Nephron progenitor cell (in vitro differentiated cells): ENCODE measurements around the gene FAM184A.
A peak's percentile ranks its signal among the peaks of the same experiment; 100 is the strongest.

ENCODE experiments used
- DNase-seq: peaks from one replicate; pipeline ENCODE4 v3.0.0; 2021
- H3K27ac Mint-ChIP-seq: 2 replicates; pipeline ENCODE4 v1.8.0; 2021; ENCODE audit warnings: mild to moderate bottlenecking, moderate library complexity, mixed read lengths
- H3K27me3 Mint-ChIP-seq: 2 replicates; pipeline ENCODE4 v1.8.0; 2021; ENCODE audit warnings: mild to moderate bottlenecking, low read depth, mixed read lengths; ENCODE audit not compliant: poor library complexity
- H3K36me3 Mint-ChIP-seq: 2 replicates; pipeline ENCODE4 v1.8.0; 2021; ENCODE audit warnings: low read depth, mixed read lengths
- H3K4me1 Mint-ChIP-seq: 2 replicates; pipeline ENCODE4 v1.8.0; 2021; ENCODE audit warnings: mixed read lengths
- H3K4me3 Mint-ChIP-seq: 2 replicates; pipeline ENCODE4 v1.8.0; 2021; ENCODE audit warnings: mild to moderate bottlenecking, moderate library complexity, mixed read lengths
- H3K9me3 Mint-ChIP-seq: 2 replicates; pipeline ENCODE4 v1.8.0; 2021; ENCODE audit warnings: mild to moderate bottlenecking, moderate library complexity, mixed read lengths
- TF ChIP-seq, protein P1 (sequence below): fragments of 200-600 bp; sonication (generic); IDR thresholded peaks from 2 replicates; pipeline ENCODE4 v1.5.0; 2021; ENCODE audit warnings: antibody characterized with exemption

The FAM184A gene

DNA sequence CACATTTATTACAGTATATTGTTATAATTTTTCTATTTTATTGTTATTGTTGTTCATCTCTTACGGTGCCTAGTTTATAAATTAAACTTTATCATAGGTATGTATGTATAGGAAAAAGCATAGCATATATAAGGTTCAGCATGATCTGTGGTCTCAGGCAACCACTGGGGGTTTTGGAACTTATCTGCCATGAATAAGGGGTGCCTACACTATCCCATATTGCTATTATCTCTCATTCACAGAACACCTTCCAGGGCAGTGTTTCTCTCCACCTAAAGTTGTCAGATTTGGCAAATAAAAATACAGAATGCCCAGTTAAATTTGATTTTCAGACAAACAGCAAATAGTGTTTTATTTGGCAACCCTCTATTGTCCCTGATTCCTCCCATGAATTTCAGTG is 35.5 kb upstream of the FAM184A start:
- no peak overlapping the region for H3K27ac Mint-ChIP-seq
- H3K36me3 Mint-ChIP-seq: no peaks in the 10 kb centered on the region
- H3K4me3 Mint-ChIP-seq: no peak overlapping the region
- peaks cover under 1% of the 10 kb centered on the region for H3K27me3 Mint-ChIP-seq
- TF ChIP-seq, protein P1, sequence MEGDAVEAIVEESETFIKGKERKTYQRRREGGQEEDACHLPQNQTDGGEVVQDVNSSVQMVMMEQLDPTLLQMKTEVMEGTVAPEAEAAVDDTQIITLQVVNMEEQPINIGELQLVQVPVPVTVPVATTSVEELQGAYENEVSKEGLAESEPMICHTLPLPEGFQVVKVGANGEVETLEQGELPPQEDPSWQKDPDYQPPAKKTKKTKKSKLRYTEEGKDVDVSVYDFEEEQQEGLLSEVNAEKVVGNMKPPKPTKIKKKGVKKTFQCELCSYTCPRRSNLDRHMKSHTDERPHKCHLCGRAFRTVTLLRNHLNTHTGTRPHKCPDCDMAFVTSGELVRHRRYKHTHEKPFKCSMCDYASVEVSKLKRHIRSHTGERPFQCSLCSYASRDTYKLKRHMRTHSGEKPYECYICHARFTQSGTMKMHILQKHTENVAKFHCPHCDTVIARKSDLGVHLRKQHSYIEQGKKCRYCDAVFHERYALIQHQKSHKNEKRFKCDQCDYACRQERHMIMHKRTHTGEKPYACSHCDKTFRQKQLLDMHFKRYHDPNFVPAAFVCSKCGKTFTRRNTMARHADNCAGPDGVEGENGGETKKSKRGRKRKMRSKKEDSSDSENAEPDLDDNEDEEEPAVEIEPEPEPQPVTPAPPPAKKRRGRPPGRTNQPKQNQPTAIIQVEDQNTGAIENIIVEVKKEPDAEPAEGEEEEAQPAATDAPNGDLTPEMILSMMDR: no peak
- peaks cover under 1% of the 10 kb centered on the region for H3K4me1 Mint-ChIP-seq
- no peaks in the 10 kb centered on the region for H3K9me3 Mint-ChIP-seq
- no peak for DNase-seq

GRCh38 chr6:119112812-119113530 is 34.5 kb upstream of the FAM184A start:
- DNase-seq: no peak
- H3K36me3 Mint-ChIP-seq: no peaks in the 10 kb centered on the region
- TF ChIP-seq, protein P1: no peak
- no peak overlapping the region for H3K4me3 Mint-ChIP-seq
- H3K27me3 Mint-ChIP-seq: peaks cover 4% of the 10 kb centered on the region
- no peaks in the 10 kb centered on the region for H3K4me1 Mint-ChIP-seq
- no peaks in the 10 kb centered on the region for H3K9me3 Mint-ChIP-seq
- no peak overlapping the region for H3K27ac Mint-ChIP-seq

GRCh38 chr6:119110601-119111548 is 32.4 kb upstream of the FAM184A start:
- no peaks in the 10 kb centered on the region for H3K9me3 Mint-ChIP-seq
- no peak overlapping the region for H3K27ac Mint-ChIP-seq
- no peak overlapping the region for H3K4me3 Mint-ChIP-seq
- no peaks in the 10 kb centered on the region for H3K36me3 Mint-ChIP-seq
- peaks cover 8% of the 10 kb centered on the region for H3K27me3 Mint-ChIP-seq
- TF ChIP-seq, protein P1: peak; percentile 46
- H3K4me1 Mint-ChIP-seq: no peaks in the 10 kb centered on the region
- DNase-seq: peak; percentile 20

- H3K36me3 Mint-ChIP-seq: no peaks in the 10 kb centered on the region
- H3K4me3 Mint-ChIP-seq: no peak overlapping the region
Observed at GRCh38 chr6:119109654-119110325, 31.3 kb upstream of the FAM184A start.

DNA sequence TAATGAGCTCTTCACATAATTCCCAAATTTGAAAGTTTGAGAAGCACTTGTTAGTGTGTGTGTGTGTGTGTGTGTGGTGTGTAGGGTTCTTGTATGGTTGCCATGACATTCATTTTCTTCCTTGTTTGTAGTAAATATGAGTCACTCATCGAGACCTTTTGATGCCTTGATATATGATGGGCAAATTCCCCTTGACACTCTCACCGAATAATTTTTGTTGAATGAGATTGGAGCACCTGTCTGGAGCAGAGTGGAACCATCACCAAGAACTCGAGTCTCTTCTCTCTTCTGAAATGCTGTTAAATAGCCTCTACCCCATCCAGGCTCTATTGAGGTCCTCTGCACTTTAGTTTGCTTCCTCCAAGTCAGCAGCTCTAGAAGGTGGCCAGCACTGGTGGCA is 29.6 kb upstream of the FAM184A start:
- Mint-ChIP-seq H3K27me3 (peaks cover 9% of the 10 kb centered on the region), H3K27ac (no peak overlapping the region), H3K4me1 (no peaks in the 10 kb centered on the region), H3K4me3 (no peak overlapping the region), H3K9me3 (no peaks in the 10 kb centered on the region), H3K36me3 (no peaks in the 10 kb centered on the region)
- TF ChIP-seq, protein P1: no peak
- DNase-seq: no peak

More at GRCh38 chr6:119109654-119110325, 31.3 kb upstream of the FAM184A start:
- Mint-ChIP-seq H3K27ac (no peak overlapping the region), H3K4me1 (no peaks in the 10 kb centered on the region), H3K9me3 (no peaks in the 10 kb centered on the region), H3K27me3 (peaks cover 9% of the 10 kb centered on the region)
- TF ChIP-seq, protein P1: no peak
- DNase-seq: no peak
